Stimulated activated CD4-positive, alpha-beta T cell treated with anti-CD3 and anti-CD28 coated beads, Interleukin-12 subunit alpha, Interleukin-12 subunit beta, amount 100 ng/mL, for 24 hours (primary cell): Measurements from ENCODE around the gene PHLPP1.
"Not testable (repeated sequence)": the region's sequence is repeated elsewhere in the genome, so short reads cannot be mapped to it uniquely, and the experiment has no call there.

Experiments
- DNase-seq, 2 experiments: peaks; one replicate each; pipeline ENCODE4 v3.0.0-alpha.2; 2020; ENCODE audit warnings: low read depth in 2 of 2

PHLPP1 gene

DNA sequence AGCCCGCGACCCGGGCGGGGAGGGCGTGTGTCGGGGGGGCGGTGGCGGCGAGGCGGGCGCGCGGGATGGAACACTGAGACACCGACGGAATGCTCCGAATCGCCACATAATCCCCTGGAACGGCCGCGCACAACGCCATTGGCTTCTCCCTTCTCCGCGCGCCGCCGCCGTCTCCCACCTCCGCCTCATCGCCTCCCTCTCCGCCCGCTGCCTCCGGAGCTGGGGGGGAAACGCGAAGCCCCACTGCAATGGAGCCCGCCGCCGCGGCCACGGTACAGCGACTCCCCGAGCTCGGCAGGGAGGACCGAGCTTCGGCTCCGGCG lies at the start of gene PHLPP1:
PHLPP1 (plus strand) TSS at position 106 of the 323 bp plus-strand sequence; CDS start at position 249, 143 bp downstream.
- DNase-seq, result no peak

DNA sequence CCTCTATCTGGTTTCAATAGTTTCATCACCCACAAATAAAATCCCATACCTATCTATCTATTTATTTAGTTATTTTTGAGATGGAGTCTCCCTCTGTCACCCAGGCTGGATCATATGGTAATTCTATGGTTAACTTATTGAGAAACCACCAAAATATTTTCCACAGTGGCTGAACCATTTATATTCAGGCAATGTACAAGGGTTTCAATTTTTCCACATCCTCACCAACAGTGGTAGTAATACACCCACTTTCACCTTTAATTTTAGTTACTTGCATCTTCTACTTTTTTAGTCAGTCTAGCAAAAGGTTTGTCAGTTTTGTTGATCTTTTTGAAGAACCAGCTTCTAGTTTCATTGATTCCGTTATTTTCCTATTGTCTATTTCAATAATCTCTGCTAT lies 46.1 kb upstream of the PHLPP1 start:
- DNase-seq, result no peak

DNA sequence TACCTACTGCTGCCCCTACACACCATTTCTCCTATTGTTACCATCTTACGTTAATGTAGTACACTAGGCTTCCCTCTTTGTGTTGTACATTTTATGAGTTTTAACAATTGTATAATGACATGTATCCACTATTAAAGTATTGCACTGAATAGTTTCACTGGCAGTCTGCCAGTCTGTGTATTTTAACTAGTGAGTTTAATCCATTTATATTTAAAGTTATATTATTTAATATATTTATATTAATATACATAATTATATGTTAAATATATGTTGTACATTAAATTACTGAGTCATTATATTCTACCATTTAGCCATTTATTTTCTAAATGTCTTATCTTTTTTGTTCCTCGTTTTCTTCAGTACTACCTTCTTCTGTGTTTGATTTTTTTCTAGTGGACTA lies 44.8 kb upstream of the PHLPP1 start:
- DNase-seq, result no peak

DNA sequence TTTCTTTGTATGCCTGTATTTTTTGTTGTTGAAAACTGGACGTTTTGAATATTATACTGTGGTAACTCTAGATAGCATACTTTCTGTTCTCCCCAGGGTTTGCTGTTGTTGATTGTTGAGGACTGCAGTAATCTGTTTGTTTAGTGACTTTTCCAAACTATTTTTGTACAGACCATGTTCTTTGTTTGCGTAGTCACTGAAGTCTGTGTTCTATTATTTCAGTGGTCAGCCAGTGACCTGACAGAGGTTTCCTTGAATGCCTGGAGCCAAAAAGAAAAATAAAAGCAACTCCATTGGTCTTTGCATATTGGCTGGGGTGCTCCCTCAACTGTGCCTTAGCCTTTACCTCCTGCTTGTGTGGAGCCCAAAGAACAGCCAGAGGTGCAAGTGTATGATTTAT lies 42.7 kb upstream of the PHLPP1 start:
- DNase-seq, result no peak

DNA sequence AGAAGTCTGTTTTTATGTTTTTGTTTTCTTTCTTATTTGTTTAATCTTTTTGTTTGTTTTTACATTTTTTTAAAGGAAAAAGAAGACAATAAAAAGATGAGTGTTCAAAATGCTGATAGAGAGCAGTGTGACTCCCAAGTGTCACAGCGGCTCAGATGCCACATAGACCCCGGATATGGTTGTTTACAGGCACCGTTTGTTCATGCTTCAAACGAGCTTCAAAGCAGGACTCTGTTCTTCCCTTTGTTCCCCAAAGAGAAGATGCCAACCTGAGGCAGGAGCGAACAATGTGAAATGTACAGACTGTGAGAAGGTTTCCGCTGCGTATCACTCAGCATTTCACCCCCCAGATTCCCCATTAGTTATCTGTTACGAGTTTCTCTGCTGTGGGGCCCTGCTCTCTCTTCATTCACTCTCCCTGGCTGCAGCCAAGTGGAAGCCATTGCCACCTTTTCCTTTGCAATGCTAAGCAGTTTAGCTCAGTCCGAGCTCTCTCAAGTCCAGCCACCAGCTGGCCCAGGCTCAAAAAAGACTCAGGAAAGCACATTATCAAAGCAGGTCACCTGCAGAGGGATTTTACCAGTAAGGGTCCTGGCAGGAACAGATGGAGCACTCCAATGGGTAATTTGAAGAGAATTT lies 36.4 kb upstream of the PHLPP1 start:
- no peak for DNase-seq

DNA sequence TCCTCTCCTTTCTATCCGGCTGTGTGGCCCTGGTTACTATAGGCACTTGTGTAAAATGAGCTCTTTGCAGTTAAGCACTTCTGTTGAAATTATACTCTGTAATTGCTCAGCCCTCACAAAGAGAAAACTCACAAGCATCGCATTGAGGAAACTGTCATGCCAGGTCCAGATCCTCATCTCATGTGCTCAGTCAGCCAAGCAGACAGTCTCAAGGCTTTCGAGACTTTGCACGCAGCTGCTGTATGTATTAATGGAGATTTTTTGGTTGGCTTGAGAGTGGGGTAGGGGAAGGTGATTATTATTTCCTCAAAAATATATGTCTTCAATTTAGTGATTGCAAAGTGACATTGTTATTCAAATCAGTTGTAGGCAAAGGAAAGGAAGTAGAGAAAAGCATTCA lies 33.0 kb upstream of the PHLPP1 start:
- DNase-seq, result no peak

DNA sequence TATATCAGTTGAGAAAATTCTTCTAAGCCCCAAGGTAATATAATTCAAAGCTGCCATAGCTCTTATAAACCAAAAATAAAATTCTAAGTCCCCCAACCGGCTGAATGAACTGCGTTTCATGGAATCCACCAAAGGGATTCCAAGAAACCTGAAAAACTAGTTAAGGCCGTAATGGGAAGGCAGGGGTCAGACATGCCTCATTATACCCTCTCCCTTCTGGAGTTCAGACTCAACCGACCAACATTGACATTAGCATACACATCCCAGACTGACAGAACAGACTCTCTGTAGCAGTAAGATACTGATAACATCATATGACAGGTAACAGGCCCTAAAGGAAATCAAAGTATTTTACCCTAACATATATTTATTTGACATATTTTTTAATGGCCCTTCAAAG lies 31.4 kb upstream of the PHLPP1 start:
- DNase-seq, result no peak

DNA sequence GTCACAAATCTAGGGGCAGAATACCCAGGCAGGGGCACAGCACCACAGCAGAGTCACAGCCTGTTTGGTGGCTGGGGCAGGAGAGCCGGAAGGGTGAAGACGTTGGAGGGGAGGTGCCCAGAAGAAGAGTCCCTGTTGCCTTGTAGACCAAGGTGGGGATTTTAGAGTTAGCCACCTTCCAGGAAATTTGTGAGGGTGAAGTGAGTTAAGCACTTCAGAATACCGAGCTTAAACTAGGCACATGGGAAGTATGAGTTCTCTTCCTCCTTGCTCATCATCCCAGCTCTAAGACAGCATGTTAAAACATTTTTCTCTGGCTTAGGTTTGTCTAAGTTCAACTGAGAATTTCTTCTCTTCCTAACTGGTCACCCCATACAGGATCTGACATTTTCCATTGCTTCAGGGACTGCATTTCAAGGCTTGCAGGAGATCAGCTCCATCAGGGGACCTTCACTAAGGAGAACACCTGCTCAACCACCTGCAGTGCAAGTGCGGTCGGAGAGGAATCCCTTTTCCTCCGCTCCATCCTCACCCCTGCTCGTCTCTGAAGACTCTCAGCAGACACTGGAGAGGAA lies 26.5 kb upstream of the PHLPP1 start:
- no peak for DNase-seq

DNA sequence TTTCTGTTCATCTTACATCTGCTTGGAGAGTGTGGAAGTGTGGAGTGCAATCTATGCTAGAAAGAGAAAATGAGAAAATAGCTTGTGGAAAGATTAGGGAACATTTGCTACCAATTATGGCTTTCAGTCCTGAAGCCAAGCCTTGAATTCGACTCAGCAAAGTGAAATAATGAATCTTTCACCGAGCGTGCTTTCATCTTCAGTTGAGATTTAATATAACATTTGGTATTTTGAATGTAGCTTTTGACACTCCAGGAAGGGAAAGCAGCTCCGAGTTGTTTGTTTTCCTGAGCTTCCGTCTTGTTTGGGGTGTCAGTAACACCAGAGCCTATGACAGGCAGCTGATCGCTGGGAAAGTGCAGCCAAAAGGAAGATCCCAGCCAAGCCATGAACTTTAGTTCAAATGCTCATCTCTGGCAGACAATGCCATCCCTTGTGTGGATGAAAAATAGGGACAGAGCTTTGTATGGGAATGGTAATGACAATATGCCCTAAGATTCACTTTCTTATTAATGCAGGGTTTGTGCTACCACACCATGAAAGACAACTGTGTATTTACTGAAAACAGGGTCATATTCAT lies 25.0 kb upstream of the PHLPP1 start:
- DNase-seq, result no peak

DNA sequence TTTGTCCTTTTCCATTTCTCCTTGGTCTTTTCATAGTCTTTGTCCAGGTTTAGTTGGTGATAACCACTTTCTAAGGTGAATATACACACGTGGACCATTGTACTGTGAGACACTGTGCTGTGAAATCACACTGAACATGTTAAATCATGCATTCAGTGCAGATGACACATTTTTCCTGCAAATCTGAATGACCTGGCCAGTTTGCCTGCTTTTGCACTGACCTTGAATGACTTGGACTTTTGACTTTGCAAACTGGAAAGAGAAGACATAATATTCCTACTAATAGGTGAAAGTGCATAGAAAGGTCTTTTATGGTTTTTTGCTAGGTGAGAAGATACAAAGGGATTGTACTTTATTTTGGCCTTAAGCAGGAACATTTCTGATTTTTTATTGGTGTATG lies 21.7 kb upstream of the PHLPP1 start:
- no peak for DNase-seq

DNA sequence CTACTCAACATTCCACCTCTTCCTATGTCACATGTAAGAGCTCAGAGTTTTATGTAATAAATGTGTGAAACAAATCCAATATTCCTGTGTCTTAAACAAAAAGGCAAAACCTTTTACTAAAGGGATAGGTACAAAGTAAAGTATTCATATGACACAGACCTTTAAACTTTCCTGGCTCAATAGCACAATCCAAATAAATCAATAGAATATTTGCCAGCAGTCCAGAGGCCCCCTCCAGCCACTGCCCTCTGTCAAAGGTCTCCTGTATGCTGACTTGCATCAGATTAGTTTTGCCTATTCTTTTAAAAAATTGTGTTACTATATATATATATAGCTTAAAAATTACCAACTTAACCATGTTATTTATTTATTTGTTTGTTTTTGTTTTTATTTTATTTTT lies 17.7 kb upstream of the PHLPP1 start:
- no peak for DNase-seq

DNA sequence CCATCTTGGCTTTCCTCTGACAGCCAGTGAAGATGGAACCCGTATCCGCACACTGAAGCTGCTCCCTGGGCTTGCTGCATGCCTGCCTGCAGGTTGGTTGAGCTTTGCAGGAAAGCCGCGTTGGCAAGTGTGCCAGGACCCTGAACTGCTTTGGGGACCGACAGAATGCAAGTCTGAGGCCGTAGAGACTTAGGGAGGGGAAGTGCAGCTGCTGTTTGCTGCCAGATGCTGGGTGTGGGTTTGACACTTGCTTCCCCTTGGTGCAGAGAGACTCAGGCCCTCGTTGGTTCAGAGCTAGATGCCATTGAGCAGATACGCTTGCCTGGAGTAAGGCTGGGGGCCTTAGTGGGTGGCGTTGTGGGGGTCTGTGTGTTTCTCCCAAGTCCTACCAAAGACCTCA lies 13.1 kb upstream of the PHLPP1 start:
- no peak for DNase-seq

DNA sequence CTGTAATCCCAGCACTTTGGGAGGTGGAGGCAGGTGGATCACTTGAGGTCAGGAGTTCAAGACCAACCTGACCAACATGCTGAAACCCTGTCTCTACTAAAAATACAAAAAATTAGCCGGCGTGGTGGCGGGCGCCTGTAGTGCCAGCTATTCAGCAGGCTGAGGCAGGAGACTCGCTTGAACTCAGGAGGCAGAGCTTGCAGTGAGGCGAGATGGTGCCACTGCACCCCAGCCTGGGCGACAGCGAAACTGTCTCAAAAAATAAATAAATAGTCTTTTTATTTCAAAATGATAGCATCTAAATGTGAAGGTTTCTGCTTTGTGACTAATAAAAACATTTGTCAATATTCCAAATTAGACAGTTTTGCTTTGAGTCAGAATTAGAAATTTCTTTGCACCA lies 8.5 kb upstream of the PHLPP1 start:
- DNase-seq, result not testable (repeated sequence)

DNA sequence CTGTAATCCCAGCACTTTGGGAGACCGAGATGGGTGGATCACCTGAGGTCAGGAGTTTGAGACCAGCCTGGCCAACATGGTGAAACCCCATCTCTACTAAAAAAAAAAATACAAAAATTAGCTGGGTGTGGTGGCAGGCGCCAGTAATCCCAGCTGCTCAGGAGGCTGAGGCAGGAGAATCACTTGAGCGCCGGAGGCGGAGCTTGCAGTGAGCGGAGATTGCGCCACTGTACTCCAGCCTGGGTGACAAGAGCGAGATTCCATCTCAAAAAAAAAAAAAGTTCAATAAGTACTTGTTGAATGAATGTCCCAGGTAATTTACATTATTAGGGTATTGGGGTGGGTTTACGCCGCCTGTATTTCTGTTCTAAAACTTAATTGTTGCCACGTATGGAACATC lies 5.4 kb upstream of the PHLPP1 start:
- DNase-seq, result not testable (repeated sequence)

DNA sequence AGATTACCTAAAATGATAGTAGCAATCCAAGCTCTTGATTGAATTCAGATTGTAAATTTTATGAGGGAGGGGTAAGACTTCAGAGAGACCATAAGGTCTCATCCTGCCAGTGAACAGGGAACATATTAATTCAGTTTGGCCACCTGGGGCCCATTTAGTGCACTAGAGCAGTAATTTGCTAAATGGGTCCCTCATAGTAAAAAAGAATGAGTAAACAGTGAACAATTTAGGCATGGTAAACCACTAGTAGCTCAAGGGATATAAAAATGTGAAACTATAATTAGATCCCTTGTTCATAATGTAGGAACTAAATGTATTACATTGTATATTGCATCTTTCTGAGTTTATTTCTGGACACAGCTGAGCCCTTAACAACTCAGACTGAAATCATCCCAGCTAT lies 4.9 kb upstream of the PHLPP1 start:
- no peak for DNase-seq

DNA sequence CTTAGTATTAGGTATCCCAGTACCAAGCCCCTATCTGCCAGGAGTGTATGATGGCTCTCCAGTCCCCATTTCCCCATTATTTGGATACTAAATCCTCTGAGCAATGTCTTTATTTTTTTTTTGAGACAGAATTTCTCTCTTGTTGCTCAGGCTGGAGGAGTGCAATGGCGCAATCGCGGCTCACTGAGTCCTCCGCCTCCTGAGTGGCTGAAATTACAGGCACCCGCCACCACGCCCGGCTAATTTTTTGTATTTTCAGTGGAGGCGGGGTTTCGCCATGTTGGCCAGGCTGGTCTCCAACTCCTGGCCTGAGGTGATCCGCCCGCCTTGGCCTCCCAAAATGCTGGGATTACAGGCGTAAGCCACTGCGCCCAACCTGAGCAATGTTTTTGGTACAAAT lies 3.6 kb upstream of the PHLPP1 start:
- no peak for DNase-seq

DNA sequence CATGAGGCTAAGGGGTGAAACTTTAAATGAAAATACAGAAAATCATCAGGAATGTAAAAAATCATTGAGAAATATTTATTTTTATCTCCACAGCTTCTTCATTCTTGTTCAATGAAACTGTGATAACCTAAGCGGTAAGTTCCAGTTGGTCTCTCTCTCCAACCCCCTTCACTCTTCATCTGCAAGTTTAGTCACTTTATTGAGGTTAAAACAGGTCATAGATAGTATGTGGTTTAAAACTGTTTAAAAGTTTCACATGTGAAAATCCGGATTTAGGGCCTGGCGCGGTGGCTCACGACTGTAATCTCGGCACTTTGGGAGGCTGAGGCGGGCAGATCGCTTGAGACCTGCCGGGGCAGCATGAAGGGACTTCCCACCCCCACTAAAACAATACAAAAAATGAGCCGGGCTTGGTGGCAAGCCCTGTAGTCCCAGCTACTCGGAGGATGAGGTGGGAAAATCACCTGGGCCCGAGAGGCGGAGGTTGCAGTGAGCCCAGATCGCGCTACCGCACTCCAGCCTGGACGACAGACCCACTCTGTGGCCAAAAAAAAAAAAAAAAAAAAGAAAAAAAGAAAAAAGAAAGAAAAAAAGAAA lies 1.6 kb upstream of the PHLPP1 start:
- DNase-seq, result no peak

DNA sequence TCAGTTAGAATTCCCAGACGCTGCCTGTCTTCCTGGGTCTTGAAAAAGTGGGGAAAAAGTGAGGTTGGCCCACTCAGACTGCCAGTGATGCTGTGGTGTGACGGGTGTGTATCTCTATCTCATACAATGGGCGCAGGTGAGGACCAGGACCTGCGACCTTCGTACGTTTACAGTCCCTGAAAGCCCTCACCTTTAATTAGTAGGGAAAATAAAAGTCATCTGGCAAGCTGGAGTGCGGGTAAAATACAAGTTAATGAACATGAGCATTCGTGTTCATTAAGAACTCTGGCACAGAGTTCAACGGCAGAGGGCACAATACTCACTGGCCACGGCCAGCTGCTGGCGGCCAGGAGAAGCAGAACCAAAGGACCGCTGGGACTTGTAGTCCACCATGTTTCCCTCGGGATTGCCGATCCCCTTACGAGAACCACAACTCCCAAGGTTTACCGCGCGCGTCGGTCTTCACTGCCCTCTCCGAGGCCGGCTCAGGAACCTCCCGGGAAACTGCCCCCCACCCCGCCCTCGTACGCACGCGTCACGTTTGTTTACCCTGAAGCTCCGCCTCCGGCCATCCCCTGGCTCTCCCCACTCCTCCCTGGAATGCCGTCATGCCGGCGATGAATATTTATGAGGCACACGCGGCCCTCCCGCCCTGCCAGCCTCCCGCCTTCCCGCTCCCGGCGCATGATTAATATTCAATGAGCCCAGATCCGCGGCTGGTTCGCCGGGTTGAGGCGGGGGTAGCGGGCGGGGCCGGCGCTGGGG lies 488 bp upstream of the PHLPP1 start:
- DNase-seq, result peak; percentile 91 to 93

DNA sequence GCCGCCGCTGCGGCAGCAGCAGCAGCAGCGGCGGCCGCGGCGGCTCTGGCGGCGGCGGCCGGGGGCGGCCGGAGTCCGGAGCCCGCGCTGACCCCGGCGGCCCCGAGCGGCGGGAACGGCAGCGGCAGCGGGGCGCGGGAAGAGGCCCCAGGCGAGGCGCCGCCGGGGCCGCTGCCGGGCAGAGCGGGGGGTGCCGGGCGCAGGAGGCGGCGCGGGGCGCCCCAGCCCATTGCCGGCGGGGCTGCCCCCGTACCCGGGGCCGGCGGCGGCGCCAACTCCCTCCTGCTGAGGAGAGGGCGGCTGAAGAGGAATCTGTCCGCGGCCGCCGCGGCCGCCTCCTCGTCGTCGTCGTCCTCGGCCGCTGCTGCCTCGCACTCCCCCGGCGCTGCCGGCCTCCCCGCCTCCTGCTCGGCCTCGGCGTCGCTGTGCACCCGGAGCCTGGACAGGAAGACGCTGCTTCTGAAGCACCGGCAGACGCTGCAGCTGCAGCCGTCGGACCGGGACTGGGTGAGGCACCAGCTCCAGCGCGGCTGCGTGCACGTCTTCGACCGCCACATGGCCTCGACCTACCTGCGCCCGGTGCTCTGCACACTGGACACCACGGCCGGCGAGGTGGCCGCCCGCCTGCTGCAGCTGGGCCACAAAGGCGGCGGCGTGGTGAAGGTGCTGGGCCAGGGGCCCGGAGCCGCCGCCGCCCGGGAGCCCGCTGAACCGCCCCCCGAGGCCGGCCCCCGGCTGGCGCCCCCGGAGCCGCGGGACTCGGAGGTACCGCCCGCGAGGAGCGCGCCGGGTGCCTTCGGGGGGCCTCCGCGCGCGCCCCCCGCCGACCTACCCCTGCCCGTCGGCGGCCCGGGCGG lies 646 bp downstream of the PHLPP1 start:
- peak in 1 of 2 experiments; percentile 31 for DNase-seq

DNA sequence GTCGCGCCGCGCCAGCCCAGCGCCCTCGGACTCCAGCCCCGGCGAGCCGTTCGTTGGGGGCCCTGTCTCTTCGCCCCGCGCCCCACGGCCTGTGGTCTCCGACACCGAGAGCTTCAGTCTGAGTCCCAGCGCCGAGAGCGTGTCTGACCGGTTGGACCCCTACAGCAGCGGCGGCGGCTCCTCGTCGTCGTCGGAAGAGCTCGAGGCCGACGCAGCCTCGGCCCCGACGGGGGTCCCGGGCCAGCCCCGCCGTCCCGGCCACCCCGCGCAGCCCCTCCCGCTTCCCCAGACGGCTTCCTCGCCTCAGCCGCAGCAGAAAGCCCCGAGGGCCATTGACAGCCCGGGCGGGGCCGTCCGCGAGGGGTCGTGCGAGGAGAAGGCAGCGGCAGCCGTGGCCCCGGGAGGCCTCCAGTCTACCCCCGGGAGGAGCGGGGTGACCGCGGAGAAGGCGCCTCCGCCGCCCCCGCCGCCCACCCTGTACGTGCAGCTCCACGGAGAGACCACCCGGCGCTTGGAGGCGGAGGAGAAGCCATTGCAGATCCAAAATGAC lies 1.4 kb downstream of the PHLPP1 start:
- DNase-seq, result peak in 1 of 2 experiments; percentile 8

DNA sequence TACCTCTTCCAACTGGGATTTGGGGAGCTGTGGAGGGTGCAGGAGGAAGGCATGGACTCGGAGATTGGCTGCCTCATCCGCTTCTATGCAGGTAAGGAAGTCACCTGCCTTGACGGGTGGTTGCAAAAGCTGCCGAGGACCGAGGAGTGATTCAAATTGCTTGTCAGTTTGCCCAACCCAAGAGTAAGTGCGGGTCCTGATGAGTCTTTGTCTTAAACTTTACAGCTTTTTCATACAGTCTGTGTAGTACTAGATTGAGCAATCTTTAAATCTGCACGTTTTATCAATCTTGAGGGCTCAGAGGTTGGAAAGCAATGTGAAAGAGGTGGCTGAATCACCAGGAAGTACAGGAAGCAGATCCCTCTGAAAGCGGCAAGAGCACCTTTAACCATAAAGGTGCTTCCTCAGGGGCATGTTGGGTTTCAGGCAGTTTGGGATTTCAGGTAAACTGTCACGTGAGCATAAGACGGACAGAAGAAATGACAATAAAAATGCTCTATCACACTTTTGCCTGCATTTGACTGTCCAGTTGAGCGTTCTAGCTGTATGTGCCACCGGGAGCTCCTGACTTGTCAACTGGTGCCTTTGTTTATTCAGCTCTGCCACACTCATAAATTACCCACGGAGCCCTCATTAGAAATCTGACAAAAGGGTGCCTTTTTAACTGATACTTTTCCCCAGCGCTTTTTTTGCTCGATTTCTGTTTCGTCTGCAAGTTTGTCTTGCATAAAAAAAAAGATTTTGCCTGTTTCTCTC lies 2.0 kb downstream of the PHLPP1 start:
- peak in 1 of 2 experiments; percentile 17 for DNase-seq
